Measurements from ENCODE around the gene PLXDC2. TPM values are rescaled to one million over a fixed set of nuclear protein-coding genes. Genes with fewer than 3 reads are reported as not detected.

Gene PLXDC2
- total and polyA plus RNA-seq, 2 experiments from 2014 or later, result 39.9 to 52.2 TPM

DNA sequence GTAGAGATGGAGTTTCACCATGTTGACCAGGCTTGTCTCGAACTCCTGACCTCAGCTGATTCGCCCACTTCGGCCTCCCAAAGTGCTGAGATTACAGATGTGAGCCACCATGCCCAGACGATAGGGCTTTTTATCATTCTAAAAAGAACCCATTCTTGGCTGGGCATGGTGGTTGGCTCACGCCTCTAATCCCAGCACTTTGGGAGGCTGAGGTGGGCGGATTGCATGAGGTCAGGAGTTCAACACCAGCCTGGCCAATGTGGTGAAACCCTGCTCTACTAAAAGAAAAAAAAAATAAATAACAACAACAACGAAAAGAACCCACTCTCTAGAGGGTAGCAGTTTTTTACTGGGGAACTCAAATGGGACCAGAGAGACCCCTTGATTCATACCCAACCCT lies 112.7 kb downstream of the PLXDC2 start:
- H3K27me3 ChIP-seq, result no peaks in the 10 kb centered on the region
- no peak for TF ChIP-seq EZH2 (IDR thresholded peaks at IDR 0.05; ENCODE audit: borderline replicate concordance)
- no peak for TF ChIP-seq EZH2phosphoT487 (IDR thresholded peaks at IDR 0.05; ENCODE audit: low read depth, severe bottlenecking, unreplicated experiment)
- TF ChIP-seq, protein P1, sequence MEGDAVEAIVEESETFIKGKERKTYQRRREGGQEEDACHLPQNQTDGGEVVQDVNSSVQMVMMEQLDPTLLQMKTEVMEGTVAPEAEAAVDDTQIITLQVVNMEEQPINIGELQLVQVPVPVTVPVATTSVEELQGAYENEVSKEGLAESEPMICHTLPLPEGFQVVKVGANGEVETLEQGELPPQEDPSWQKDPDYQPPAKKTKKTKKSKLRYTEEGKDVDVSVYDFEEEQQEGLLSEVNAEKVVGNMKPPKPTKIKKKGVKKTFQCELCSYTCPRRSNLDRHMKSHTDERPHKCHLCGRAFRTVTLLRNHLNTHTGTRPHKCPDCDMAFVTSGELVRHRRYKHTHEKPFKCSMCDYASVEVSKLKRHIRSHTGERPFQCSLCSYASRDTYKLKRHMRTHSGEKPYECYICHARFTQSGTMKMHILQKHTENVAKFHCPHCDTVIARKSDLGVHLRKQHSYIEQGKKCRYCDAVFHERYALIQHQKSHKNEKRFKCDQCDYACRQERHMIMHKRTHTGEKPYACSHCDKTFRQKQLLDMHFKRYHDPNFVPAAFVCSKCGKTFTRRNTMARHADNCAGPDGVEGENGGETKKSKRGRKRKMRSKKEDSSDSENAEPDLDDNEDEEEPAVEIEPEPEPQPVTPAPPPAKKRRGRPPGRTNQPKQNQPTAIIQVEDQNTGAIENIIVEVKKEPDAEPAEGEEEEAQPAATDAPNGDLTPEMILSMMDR (IDR thresholded peaks at IDR 0.05; ENCODE audit: poor library complexity), result no peak
- H3K4me2 ChIP-seq, result no peak overlapping the region
- H3K9me2 ChIP-seq (replicated peaks; ENCODE audit: insufficient read depth), result no peaks in the 10 kb centered on the region
- no peaks in the 10 kb centered on the region for H3K79me2 ChIP-seq
- H3K4me3 ChIP-seq, result no peak overlapping the region
- H3K27ac ChIP-seq, result no peak overlapping the region
- DNase-seq (ENCODE audit: low spot score), result no peak
- H3K4me1 ChIP-seq (ENCODE audit: insufficient read depth), result no peaks in the 10 kb centered on the region
- no peaks in the 10 kb centered on the region for H3K36me3 ChIP-seq (replicated peaks; ENCODE audit: insufficient read depth, low read depth)
- H4K20me1 ChIP-seq (ENCODE audit: insufficient read depth, poor library complexity, severe bottlenecking), result no peaks in the 10 kb centered on the region
- WGBS (ENCODE audit: low lambda C conversion rate, missing lambda C conversion rate), result 89% methylated on average over 7 of the region's 7 CpGs
- no peaks in the 10 kb centered on the region for H3K9me3 ChIP-seq (ENCODE audit: low read depth)
- no peak overlapping the region for H2AFZ ChIP-seq

DNA sequence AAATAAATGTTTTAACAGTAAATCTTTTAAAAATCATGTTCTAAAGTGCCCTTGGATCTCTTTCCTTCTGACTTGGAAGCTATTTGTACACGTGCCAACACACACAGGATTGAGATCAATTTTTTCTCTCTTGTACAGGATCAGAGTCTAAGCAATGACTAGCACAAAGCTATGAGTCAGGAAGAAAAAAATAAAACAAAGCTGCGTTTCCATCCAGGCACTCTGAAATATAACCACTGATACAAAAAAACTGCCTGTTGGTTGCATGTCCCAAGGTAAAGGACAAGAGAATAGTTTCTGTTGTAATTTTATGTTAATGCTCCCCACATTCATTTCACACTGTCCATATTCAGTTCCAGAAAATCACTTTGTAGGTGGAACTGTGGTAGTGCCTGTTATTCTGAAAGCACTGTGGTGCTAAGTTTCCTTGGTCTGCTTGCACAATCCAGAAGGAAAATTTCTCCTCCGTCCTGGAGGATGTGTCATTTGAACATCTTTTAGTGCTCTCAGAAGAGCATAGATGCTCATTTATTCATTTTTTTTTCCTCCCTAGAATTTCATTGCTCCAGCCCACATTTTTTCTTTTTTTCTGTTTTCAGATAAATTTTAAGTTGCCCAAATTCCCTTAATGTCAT lies 113.4 kb downstream of the PLXDC2 start:
- no peaks in the 10 kb centered on the region for H3K36me3 ChIP-seq (replicated peaks; ENCODE audit: insufficient read depth, low read depth)
- H3K4me1 ChIP-seq (ENCODE audit: insufficient read depth), result no peaks in the 10 kb centered on the region
- H3K9me3 ChIP-seq (ENCODE audit: low read depth), result no peaks in the 10 kb centered on the region
- H3K27me3 ChIP-seq, result no peaks in the 10 kb centered on the region
- no peaks in the 10 kb centered on the region for H3K9me2 ChIP-seq (replicated peaks; ENCODE audit: insufficient read depth)
- peak; percentile 11 for DNase-seq (ENCODE audit: low spot score)
- 73% methylated on average over 3 of the region's 3 CpGs for WGBS (ENCODE audit: low lambda C conversion rate, missing lambda C conversion rate)
- TF ChIP-seq EZH2 (IDR thresholded peaks at IDR 0.05; ENCODE audit: borderline replicate concordance) (no peak), EZH2phosphoT487 (IDR thresholded peaks at IDR 0.05; ENCODE audit: low read depth, severe bottlenecking, unreplicated experiment) (no peak)
- TF ChIP-seq, protein P1 (IDR thresholded peaks at IDR 0.05; ENCODE audit: poor library complexity), result no peak
- H4K20me1 ChIP-seq (ENCODE audit: insufficient read depth, poor library complexity, severe bottlenecking), result no peaks in the 10 kb centered on the region
- no peaks in the 10 kb centered on the region for H3K79me2 ChIP-seq
- no peak overlapping the region for H3K27ac ChIP-seq
- no peak overlapping the region for H3K4me3 ChIP-seq
- no peak overlapping the region for H2AFZ ChIP-seq
- H3K4me2 ChIP-seq, result no peak overlapping the region

DNA sequence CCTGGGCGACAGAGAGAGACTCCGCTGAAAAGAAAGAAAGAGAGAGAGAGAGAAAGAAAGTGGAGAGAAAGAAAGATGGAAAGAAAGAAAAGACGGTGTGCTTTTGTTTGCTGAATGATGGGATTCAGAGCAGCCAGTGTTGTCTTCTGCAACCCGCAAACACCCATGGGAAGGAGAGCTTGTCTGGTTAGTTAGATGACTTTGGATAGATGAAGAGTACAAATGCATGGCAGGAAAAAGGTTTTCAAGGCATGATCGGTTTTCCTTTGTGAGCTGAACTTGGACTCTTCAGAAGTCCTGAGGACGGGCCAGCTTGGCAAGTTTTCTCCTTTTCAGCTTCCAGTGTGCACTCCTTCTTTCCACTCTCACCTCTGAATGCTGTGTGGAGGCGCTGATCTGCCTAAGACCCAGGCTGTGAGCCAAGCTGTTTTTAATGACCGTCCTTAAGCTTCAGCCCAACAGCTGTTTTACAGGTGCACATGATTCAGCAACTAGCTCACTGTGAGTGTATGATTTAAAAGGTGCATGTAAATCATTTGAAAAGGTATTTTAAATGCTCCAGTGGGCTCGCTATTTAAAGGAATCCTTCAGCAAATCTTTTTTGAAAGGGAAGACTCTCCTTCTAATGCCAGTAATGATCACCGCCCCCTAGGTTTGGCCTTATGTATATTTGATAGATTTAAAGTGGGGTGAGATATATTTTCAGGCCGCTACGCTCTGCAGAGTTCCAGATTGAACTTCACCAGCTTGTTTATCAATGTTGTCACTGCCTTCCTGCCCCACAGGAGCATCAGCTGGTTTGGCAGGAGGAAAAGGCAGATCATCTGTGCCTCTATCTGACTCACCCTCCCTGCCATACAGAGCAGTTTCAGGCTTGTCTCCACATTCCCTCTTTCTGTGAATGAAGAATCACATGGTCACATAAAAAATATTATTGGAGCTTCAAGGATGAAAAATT lies 115.0 kb downstream of the PLXDC2 start:
- no peaks in the 10 kb centered on the region for H3K79me2 ChIP-seq
- no peak overlapping the region for H3K27ac ChIP-seq
- H3K9me3 ChIP-seq (ENCODE audit: low read depth), result no peaks in the 10 kb centered on the region
- TF ChIP-seq, protein P1 (IDR thresholded peaks at IDR 0.05; ENCODE audit: poor library complexity), result no peak
- H3K4me1 ChIP-seq (ENCODE audit: insufficient read depth), result no peaks in the 10 kb centered on the region
- H3K9me2 ChIP-seq (replicated peaks; ENCODE audit: insufficient read depth), result no peaks in the 10 kb centered on the region
- no peaks in the 10 kb centered on the region for H4K20me1 ChIP-seq (ENCODE audit: insufficient read depth, poor library complexity, severe bottlenecking)
- DNase-seq (ENCODE audit: low spot score), result peak; percentile 11
- no peaks in the 10 kb centered on the region for H3K36me3 ChIP-seq (replicated peaks; ENCODE audit: insufficient read depth, low read depth)
- no peak overlapping the region for H2AFZ ChIP-seq
- no peak overlapping the region for H3K4me2 ChIP-seq
- WGBS (ENCODE audit: low lambda C conversion rate, missing lambda C conversion rate), result 75% methylated on average over 12 of the region's 12 CpGs
- H3K27me3 ChIP-seq, result no peaks in the 10 kb centered on the region
- no peak overlapping the region for H3K4me3 ChIP-seq

Data from hepatocyte (in vitro differentiated cells).